Tibial artery (tissue), 4 donors: Measurements from ENCODE around the gene PPP2R2C.

Experiments used
- DNase-seq, 2 donors: peaks; one replicate each; pipeline ENCODE4 v3.0.0-alpha.2; 2019
- H3K27ac ChIP-seq, 2 donors: fragments of 200-600 bp; sonication (generic) in 1 of 2; 1 replicate in 1 of 2; 2 replicates in 1 of 2; pipeline ENCODE4 v1.5.1; 2018 to 2019; ENCODE audit warnings: mild to moderate bottlenecking in 1 of 2
- H3K27me3 ChIP-seq, 2 donors: fragments of 200-600 bp; sonication (generic) in 1 of 2; one replicate each; pipeline versions ENCODE4 v1.5.1 to v1.6.0; 2016 to 2019
- H3K36me3 ChIP-seq, 3 donors: fragments of 200-600 bp; sonication (generic) in 2 of 3; one replicate each; pipeline ENCODE4 v1.5.1; 2016 to 2019; ENCODE audit warnings: mild to moderate bottlenecking in 2 of 3
- H3K4me1 ChIP-seq, 4 donors: fragments of 200-600 bp; sonication (generic) in 2 of 4; 1 replicate in 3 of 4; 2 replicates in 1 of 4; pipeline ENCODE4 v1.5.1; 2016 to 2019
- H3K4me3 ChIP-seq, 2 donors: fragments of 200-600 bp; sonication (generic) in 1 of 2; 1 replicate in 1 of 2; 2 replicates in 1 of 2; pipeline ENCODE4 v1.5.1; 2018 to 2019; ENCODE audit warnings: mild to moderate bottlenecking in 2 of 2
- H3K9me3 ChIP-seq, 3 donors: fragments of 200-600 bp; sonication (generic) in 1 of 3; one replicate each; pipeline ENCODE4 v1.5.1; 2016 to 2019
- intact Hi-C: fragments of 100-400 bp; cut with DNase I; formaldehyde crosslinking; loops from one replicate; pipeline ENCODE4 v1.15.0; 2023; ENCODE audit warnings: low total_unique reads
- TF ChIP-seq, protein P1 (sequence below), 2 experiments: fragments of 200-600 bp in 1 of 2; fragments of 450-650 bp in 1 of 2; IDR thresholded peaks; one replicate each; pipeline ENCODE4 v1.5.1; 2017 to 2019; ENCODE audit warnings: antibody characterized with exemption in 2 of 2, mild to moderate bottlenecking in 1 of 2, moderate library complexity in 1 of 2

PPP2R2C gene

DNA sequence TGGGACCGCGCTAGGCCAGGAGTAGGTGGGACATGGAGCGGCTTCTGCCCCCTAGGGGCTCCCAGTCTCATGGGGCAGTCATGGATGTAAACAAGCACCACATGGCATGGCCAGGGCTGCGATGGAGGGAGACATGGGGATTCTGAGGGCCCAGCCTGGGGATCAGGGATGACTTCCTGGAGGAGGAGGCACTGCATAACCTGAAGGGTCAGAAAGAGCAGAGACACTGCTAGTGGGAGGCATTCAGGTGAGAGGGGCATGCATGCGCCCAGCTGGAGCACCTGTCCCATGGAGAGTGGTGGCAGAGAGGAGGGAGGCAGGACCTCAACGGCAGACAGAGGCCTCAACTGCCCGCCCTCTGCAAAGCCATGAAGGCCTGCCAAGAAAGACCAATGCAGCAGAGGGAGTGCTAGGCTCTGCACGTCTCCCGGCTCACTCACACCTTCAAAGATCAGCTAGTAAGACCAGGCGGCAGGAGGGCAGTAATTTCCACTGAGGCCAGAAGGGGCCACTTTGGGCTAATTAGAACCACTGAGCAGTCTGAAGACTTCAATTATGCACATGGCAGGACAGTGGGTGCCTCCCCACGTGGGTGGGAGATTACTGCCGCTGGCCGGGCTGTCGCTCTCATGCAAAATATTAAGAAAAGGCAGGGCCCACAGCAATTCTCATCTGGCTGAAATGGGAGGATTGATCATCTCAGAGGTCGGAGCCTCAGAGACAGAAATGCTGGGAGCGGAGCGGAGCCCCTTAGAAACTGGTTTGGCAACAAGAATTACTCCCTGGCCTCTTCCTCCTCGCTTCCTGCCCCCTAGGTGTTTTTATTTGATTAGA, 69.6 kb downstream of the PPP2R2C start:
- TF ChIP-seq, protein P1, sequence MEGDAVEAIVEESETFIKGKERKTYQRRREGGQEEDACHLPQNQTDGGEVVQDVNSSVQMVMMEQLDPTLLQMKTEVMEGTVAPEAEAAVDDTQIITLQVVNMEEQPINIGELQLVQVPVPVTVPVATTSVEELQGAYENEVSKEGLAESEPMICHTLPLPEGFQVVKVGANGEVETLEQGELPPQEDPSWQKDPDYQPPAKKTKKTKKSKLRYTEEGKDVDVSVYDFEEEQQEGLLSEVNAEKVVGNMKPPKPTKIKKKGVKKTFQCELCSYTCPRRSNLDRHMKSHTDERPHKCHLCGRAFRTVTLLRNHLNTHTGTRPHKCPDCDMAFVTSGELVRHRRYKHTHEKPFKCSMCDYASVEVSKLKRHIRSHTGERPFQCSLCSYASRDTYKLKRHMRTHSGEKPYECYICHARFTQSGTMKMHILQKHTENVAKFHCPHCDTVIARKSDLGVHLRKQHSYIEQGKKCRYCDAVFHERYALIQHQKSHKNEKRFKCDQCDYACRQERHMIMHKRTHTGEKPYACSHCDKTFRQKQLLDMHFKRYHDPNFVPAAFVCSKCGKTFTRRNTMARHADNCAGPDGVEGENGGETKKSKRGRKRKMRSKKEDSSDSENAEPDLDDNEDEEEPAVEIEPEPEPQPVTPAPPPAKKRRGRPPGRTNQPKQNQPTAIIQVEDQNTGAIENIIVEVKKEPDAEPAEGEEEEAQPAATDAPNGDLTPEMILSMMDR (IDR thresholded peaks at IDR 0.05) = no peak
- Histone ChIP-seq H3K27ac (no peak overlapping the region), H3K4me1 (peaks cover 0 to 8% (median 0%) of the 10 kb centered on the region in 4 donors), H3K4me3 (no peak overlapping the region), H3K9me3 (no peaks in the 10 kb centered on the region), H3K36me3 (no peaks in the 10 kb centered on the region), H3K27me3 (peaks cover 0 to 50% of the 10 kb centered on the region in 2 donors)
- DNase-seq = no peak
- intact Hi-C loops = no loop called here

DNA sequence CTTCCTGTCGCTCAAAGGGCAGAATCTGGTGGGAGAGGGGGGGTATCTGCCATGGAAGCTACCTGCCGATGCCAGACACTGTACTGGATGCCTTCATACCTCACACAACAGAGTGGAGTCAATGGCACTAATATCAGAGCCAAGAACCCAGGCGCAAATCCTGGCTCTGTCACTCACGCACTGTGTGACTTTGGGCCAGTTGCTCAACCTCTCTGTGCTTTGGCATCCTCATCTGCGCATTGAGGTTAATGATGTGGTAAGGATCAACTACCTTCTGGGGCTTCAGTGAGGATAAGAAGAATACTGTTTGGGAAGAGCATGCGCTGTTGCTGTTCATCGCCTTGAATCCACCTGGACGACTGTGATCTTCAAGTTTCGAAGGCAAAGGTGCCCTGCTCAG, 70.6 kb downstream of the PPP2R2C start:
- DNase-seq = no peak
- Histone ChIP-seq H3K27me3 (peaks cover 0 to 56% of the 10 kb centered on the region in 2 donors), H3K9me3 (no peaks in the 10 kb centered on the region), H3K4me1 (peaks cover 0 to 8% (median 0%) of the 10 kb centered on the region in 4 donors), H3K4me3 (no peak overlapping the region), H3K36me3 (no peaks in the 10 kb centered on the region), H3K27ac (no peak overlapping the region)
- TF ChIP-seq, protein P1 (IDR thresholded peaks at IDR 0.05) = no peak
- intact Hi-C loops = no loop called here

DNA sequence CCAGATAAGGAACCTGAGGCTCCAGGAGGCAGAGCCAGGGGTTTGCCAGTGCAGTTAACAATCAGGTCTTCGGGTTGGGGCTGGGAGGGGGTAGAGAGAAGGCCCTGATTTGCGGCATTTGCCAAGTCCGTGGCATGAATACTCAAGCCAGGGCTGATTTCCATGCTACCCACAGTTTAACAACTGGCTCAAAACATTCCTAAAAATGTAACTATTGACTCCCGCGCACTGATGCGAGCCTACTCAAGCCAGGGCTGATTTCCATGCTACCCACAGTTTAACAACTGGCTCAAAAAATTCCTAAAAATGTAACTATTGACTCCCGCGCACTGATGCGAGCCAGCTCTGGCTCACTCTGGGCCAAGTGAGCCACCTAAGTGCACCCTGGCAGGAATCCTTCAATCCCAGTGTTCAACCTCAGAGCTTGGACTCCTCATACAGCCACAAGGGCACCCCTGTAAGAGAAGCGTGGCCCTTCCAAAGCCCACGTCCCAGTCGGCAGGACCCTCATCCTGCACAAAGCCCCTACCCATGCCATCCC, 75.6 kb downstream of the PPP2R2C start:
- Histone ChIP-seq H3K4me1 (no peaks in the 10 kb centered on the region), H3K36me3 (no peaks in the 10 kb centered on the region), H3K9me3 (no peaks in the 10 kb centered on the region), H3K27me3 (peaks cover 0 to 42% of the 10 kb centered on the region in 2 donors), H3K4me3 (no peak overlapping the region), H3K27ac (no peak overlapping the region)
- intact Hi-C loops = no loop called here
- TF ChIP-seq, protein P1 (IDR thresholded peaks at IDR 0.05) = no peak
- DNase-seq = no peak

DNA sequence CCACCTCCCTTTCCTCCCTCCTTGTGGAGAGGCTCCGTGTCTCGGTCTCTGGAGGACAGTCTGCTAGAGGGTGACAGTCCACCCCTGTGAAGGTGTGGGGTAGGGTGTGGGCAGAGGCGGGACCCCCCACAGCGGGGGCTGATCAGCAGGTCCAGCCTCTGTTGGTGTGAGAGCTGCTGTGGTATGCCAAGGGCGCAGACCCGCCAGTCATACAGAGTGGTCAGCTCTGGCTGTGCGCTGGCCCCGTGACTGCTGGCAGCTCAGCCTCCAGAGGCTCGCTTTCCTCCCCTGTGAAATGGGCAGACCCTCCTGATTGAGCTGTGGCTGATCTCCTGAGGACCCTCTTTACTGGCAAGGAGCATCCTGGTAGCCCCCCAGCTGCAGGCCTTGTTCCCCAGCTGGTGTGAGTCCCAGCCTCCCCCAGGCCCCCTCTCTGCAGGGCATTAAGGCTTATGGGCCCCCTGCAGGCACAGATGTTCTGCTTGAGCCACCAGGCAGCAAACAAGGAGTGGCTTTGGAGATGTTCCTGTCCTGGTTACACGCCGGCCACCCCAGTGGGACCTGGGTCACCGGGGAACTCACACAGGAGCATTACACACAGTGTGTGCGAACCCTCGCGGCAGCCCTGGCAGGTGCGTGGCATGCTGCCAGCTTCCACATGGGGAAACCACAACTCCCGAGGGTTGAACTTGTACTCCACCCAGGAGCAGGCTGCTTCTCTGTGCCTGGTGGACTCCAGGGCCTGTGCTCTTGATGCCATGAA, 76.8 kb downstream of the PPP2R2C start:
- Histone ChIP-seq H3K4me1 (no peaks in the 10 kb centered on the region), H3K36me3 (no peaks in the 10 kb centered on the region), H3K4me3 (no peak overlapping the region), H3K27ac (no peak overlapping the region), H3K9me3 (no peaks in the 10 kb centered on the region), H3K27me3 (peaks cover 0 to 43% of the 10 kb centered on the region in 2 donors)
- TF ChIP-seq, protein P1 (IDR thresholded peaks at IDR 0.05) = no peak
- no peak for DNase-seq
- intact Hi-C loops = no loop called here

DNA sequence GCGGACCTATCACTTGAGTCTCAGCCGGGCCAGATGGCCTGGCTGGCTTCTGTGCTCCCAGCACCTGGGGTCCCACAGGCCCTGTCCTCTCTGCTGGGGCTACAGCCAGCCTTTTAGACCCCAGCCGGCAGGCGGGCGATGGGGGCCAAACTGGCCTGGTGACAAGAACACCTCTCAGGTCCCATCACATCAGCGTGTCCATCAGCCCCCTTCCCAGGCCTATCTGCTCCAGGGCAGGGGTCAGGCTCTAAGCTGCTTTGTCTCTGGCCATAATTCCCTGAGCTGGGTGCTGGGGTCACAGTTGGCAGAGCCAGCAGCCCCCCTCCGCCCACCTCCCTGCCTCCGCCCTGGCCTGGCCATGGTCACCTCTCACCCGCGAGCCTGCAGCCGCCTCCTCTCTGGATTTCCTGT, 77.7 kb downstream of the PPP2R2C start:
- no peaks in the 10 kb centered on the region for H3K9me3 ChIP-seq
- H3K27me3 ChIP-seq = peaks cover 0 to 53% of the 10 kb centered on the region in 2 donors
- no peak overlapping the region for H3K27ac ChIP-seq
- no peak for DNase-seq
- intact Hi-C loops = no loop called here
- H3K36me3 ChIP-seq = no peaks in the 10 kb centered on the region
- no peaks in the 10 kb centered on the region for H3K4me1 ChIP-seq
- no peak overlapping the region for H3K4me3 ChIP-seq
- TF ChIP-seq, protein P1 (IDR thresholded peaks at IDR 0.05) = no peak
